ENCODE data around the gene ZFAND3. TPM values are rescaled to one million over a fixed set of nuclear protein-coding genes. Genes with fewer than 3 reads are reported as not detected.

The ZFAND3 gene
- total RNA-seq, 1 donor from 2014 or later, result 84.4 TPM

GRCh38 chr6:38054527-38055202, 235.1 kb downstream of the ZFAND3 start:
- Mint-ChIP-seq H3K36me3 (ENCODE audit: unreplicated experiment) (no peaks in the 10 kb centered on the region), H3K4me3 (ENCODE audit: unreplicated experiment) (no peak overlapping the region), H3K27ac (ENCODE audit: unreplicated experiment) (no peak overlapping the region), H3K4me1 (ENCODE audit: unreplicated experiment) (peaks cover 6% of the 10 kb centered on the region), H3K27me3 (ENCODE audit: unreplicated experiment) (no peaks in the 10 kb centered on the region), H3K9me3 (ENCODE audit: unreplicated experiment) (peaks cover 4% of the 10 kb centered on the region)
- DNase-seq (ENCODE audit: extremely low spot score, unreplicated experiment), result no peak
- no peak for TF ChIP-seq CTCF (IDR thresholded peaks at IDR 0.05)

- H3K4me1 Mint-ChIP-seq (ENCODE audit: unreplicated experiment), result peaks cover 6% of the 10 kb centered on the region
- TF ChIP-seq CTCF (IDR thresholded peaks at IDR 0.05), result no peak
- H3K4me3 Mint-ChIP-seq (ENCODE audit: unreplicated experiment), result no peak overlapping the region
These were observed 235.7 kb downstream of the ZFAND3 start for GRCh38 chr6:38055203-38055589.

GRCh38 chr6:38056361-38056760, 236.8 kb downstream of the ZFAND3 start:
- Mint-ChIP-seq H3K9me3 (ENCODE audit: unreplicated experiment) (no peaks in the 10 kb centered on the region), H3K36me3 (ENCODE audit: unreplicated experiment) (peaks cover 3% of the 10 kb centered on the region), H3K4me3 (ENCODE audit: unreplicated experiment) (no peak overlapping the region), H3K4me1 (ENCODE audit: unreplicated experiment) (peaks cover 6% of the 10 kb centered on the region), H3K27me3 (ENCODE audit: unreplicated experiment) (no peaks in the 10 kb centered on the region), H3K27ac (ENCODE audit: unreplicated experiment) (no peak overlapping the region)
- DNase-seq (ENCODE audit: extremely low spot score, unreplicated experiment), result no peak
- TF ChIP-seq CTCF (IDR thresholded peaks at IDR 0.05), result no peak

More at GRCh38 chr6:38055203-38055589, 235.7 kb downstream of the ZFAND3 start:
- H3K27me3 Mint-ChIP-seq (ENCODE audit: unreplicated experiment), result no peaks in the 10 kb centered on the region
- H3K9me3 Mint-ChIP-seq (ENCODE audit: unreplicated experiment), result peaks cover 4% of the 10 kb centered on the region
- no peak for DNase-seq (ENCODE audit: extremely low spot score, unreplicated experiment)
- no peak overlapping the region for H3K27ac Mint-ChIP-seq (ENCODE audit: unreplicated experiment)
- H3K36me3 Mint-ChIP-seq (ENCODE audit: unreplicated experiment), result no peaks in the 10 kb centered on the region

- DNase-seq (ENCODE audit: extremely low spot score, unreplicated experiment), result no peak
- no peaks in the 10 kb centered on the region for H3K9me3 Mint-ChIP-seq (ENCODE audit: unreplicated experiment)
- peaks cover 14% of the 10 kb centered on the region for H3K36me3 Mint-ChIP-seq (ENCODE audit: unreplicated experiment)
- H3K4me1 Mint-ChIP-seq (ENCODE audit: unreplicated experiment), result peaks cover 4% of the 10 kb centered on the region
- no peaks in the 10 kb centered on the region for H3K27me3 Mint-ChIP-seq (ENCODE audit: unreplicated experiment)
- no peak overlapping the region for H3K4me3 Mint-ChIP-seq (ENCODE audit: unreplicated experiment)
- no peak for TF ChIP-seq CTCF (IDR thresholded peaks at IDR 0.05)
- H3K27ac Mint-ChIP-seq (ENCODE audit: unreplicated experiment), result no peak overlapping the region
These were observed 238.5 kb downstream of the ZFAND3 start for GRCh38 chr6:38057994-38058393.

GRCh38 chr6:38062066-38062465, 242.5 kb downstream of the ZFAND3 start:
- Mint-ChIP-seq H3K36me3 (ENCODE audit: unreplicated experiment) (peaks cover 40% of the 10 kb centered on the region), H3K4me1 (ENCODE audit: unreplicated experiment) (peaks cover 4% of the 10 kb centered on the region), H3K4me3 (ENCODE audit: unreplicated experiment) (no peak overlapping the region), H3K27ac (ENCODE audit: unreplicated experiment) (no peak overlapping the region), H3K9me3 (ENCODE audit: unreplicated experiment) (peaks cover 4% of the 10 kb centered on the region), H3K27me3 (ENCODE audit: unreplicated experiment) (no peaks in the 10 kb centered on the region)
- TF ChIP-seq CTCF (IDR thresholded peaks at IDR 0.05), result no peak
- no peak for DNase-seq (ENCODE audit: extremely low spot score, unreplicated experiment)
